NB4 (cell line): Measurements from ENCODE around the gene KCNS1.
A peak's percentile ranks its signal among the peaks of the same experiment; 100 is the strongest.

Experiments
- DNase-seq: peaks from one replicate; pipeline ENCODE4 v3.0.0; 2010; ENCODE audit warnings: low read depth
- H3K4me3 ChIP-seq: one replicate; pipeline ENCODE4 v1.5.1; 2011; ENCODE audit warnings: mild to moderate bottlenecking, low read depth, low read length, moderate library complexity
- MYC ChIP-seq: IDR thresholded peaks from 2 replicates; pipeline ENCODE4 v1.6.1; 2011; ENCODE audit warnings: low read depth, low read length
- POLR2A ChIP-seq: IDR thresholded peaks from 2 replicates; pipeline ENCODE4 v1.6.1; 2011; ENCODE audit warnings: mild to moderate bottlenecking; ENCODE audit not compliant: insufficient read length; ENCODE audit errors: extremely low read depth
- TF ChIP-seq, protein P1 (sequence below): IDR thresholded peaks from 2 replicates; pipeline ENCODE4 v1.6.1; 2011; ENCODE audit warnings: low read depth, low read length
- TF ChIP-seq, protein P2 (sequence below): IDR thresholded peaks from one replicate; pipeline ENCODE4 v1.5.1; 2012; ENCODE audit warnings: low read depth, low read length

Gene KCNS1

DNA sequence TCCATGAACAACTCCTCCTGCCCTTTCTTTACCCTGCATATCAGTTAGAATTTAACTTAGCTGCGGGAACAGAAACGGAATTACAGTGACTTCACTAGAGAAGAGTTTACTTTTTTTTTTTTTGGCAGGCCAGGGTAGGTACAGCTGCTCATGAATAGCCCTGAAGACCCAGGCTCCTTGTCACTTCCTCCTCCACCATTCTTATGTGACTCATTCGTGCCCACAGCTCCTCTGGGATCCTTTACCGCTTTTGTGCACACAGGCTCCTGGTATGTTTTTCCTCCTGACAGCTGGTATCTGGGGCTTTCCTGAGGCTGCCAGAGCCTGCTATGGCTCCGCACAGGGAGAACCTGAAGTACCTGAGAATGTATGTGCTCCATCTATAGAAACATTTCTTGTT, 3.9 kb upstream of the KCNS1 start:
- H3K4me3 ChIP-seq = no peak overlapping the region
- TF ChIP-seq MYC = no peak
- no peak for TF ChIP-seq POLR2A
- TF ChIP-seq, protein P1, sequence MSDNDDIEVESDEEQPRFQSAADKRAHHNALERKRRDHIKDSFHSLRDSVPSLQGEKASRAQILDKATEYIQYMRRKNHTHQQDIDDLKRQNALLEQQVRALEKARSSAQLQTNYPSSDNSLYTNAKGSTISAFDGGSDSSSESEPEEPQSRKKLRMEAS = no peak
- TF ChIP-seq, protein P2, sequence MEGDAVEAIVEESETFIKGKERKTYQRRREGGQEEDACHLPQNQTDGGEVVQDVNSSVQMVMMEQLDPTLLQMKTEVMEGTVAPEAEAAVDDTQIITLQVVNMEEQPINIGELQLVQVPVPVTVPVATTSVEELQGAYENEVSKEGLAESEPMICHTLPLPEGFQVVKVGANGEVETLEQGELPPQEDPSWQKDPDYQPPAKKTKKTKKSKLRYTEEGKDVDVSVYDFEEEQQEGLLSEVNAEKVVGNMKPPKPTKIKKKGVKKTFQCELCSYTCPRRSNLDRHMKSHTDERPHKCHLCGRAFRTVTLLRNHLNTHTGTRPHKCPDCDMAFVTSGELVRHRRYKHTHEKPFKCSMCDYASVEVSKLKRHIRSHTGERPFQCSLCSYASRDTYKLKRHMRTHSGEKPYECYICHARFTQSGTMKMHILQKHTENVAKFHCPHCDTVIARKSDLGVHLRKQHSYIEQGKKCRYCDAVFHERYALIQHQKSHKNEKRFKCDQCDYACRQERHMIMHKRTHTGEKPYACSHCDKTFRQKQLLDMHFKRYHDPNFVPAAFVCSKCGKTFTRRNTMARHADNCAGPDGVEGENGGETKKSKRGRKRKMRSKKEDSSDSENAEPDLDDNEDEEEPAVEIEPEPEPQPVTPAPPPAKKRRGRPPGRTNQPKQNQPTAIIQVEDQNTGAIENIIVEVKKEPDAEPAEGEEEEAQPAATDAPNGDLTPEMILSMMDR = no peak
- DNase-seq = peak; percentile 91

DNA sequence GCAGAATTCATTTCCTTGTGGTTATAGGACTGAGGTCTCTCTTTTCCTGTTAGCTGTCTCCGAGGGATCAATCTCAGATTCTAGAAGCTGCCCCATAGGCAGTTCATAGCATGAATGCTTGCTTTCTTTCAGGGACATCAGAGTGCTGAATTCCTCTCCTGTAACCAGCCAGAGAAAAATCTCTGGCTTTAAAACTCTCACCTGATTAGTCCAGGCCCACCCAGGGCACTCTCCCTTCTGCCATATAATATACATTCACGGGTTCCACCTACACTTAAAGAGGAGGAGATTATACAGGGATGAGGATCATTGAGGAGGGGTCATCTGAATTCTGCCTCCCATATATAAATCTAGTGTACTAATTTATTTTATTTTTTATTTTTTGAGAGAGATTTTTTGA, 2.1 kb upstream of the KCNS1 start:
- H3K4me3 ChIP-seq = no peak overlapping the region
- TF ChIP-seq MYC (no peak), POLR2A (no peak)
- TF ChIP-seq, protein P1 = no peak
- TF ChIP-seq, protein P2 = no peak
- no peak for DNase-seq

DNA sequence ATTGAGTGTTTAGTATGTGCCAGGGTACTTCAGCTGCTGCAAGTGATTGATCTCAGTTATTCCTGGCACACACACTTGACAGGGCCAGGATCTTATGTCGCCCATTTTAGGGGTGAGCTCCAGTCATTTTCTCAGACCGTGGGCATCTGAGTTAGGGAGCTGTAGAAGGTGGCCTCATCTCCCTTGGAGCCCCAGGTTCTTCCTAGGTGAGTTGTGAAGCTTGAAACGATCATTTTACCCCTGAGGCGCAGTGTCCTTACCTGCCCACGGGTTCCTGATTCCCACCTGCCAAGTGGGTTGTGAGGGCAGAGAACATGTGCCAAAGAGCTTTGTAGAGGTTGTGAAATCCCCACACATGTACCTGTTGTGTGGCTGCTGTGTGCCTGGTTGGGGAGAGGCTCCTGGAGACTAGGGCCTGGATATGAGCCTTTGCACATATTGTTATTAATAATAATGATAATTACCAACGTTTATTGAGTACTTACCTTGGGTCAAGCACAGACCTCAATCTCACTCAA, 465 bp upstream of the KCNS1 start:
- no peak for TF ChIP-seq POLR2A
- TF ChIP-seq, protein P1 = no peak
- TF ChIP-seq, protein P2 = no peak
- no peak for TF ChIP-seq MYC
- H3K4me3 ChIP-seq = no peak overlapping the region
- DNase-seq = no peak

DNA sequence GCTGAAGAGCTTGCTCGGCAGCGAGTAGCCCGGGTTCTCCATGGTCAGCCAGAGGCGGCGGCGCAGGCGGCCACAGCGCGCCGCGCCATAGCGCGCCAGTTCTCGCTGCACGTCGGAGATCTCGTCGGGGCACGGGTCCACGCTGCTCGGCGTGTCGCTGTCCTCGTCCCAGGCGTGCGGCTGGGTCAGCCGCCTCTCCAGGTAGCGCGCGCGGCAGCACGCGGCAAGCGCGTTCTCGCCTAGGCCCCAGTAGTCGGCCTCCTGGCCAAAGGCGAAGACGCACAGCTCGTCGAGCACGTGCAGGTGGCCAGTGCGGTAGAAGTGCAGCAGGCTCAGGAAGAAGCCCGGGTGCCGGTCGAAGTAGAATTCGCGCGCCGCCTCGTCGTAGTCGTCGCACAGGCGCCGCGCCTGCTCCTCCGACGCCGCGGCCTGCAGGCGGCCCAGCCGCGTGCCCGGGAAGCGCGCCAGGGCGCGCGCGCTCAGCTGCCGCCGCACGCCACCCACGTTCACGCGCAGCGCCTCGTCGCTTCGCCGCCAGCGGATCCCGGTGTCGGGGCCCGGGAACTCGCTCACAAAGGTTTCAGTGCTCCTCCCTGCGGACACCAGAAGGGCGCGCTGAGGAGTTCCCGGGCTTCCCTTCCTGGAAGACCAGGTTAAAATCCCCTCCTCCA, 2.7 kb downstream of the KCNS1 start:
- TF ChIP-seq, protein P2 = peak; percentile 6
- TF ChIP-seq, protein P1 = no peak
- no peak for TF ChIP-seq POLR2A
- DNase-seq = no peak
- no peak overlapping the region for H3K4me3 ChIP-seq

DNA sequence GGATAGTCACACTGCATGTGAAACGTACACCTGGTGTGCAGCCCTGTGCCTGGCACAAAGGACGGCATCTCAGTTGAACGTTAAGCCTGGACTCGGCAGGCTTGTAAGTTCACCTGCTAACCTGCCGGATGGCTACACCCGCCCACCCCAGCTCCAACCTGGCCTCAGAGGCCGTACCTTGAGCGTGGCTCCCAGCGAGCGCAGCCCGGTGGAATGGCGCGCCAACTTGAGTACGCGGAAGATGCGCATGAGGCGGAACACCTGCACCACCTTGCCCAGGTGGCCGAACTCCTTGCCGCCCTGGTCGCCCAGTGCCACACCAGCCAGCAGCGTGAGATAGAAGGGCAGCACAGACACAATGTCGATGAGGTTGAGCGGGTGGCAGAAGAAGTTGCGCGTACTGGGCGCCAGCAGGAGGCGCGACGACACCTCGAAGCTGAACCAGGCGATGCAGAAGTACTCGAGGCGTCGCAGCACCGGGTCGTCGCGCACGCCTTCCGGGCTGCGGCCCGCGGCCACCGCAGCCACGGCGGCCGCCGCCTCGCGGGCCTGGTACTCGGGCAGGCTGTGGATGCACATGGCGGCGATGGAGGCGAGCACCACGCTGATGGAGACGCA, 3.3 kb downstream of the KCNS1 start:
- H3K4me3 ChIP-seq = no peak overlapping the region
- DNase-seq = peak; percentile 72

More for the DNA sequence above, 3.3 kb downstream of the KCNS1 start:
- TF ChIP-seq, protein P2 = peak; percentile 34
- TF ChIP-seq, protein P1 = no peak
